PC-3 (cell line): Measurements from ENCODE around the gene HDAC4. TPM values are rescaled to one million over a fixed set of nuclear protein-coding genes. Genes with fewer than 3 reads are reported as not detected.

Experiments
- ATAC-seq: fragments of 200-7000 bp; cut with Tn5 transposase; 2 replicates; pipeline ENCODE4 v1.9.1; 2020; ENCODE audit warnings: mild to moderate bottlenecking, moderate library complexity
- BruUV-seq: library from RNA; stranded (reverse); fragments of 400-500 nt; replicated peaks from 2 replicates; lab custom pipeline; 2021; lab: Mats Ljungman, UMichigan
- CTCF ChIA-PET: fragments of 300-600 bp; sonication (Branson Sonifier 250); formaldehyde crosslinking; loops from one replicate; lab custom pipeline; 2022; ENCODE audit warnings: antibody characterized with exemption; lab: Charles Lee
- POLR2A ChIA-PET: fragments of 300-600 bp; sonication (Branson Sonifier 250); formaldehyde crosslinking; loops from one replicate; lab custom pipeline; 2022; ENCODE audit warnings: antibody characterized with exemption; ENCODE audit not compliant: unreplicated experiment; lab: Charles Lee
- DNase-seq: peaks from one replicate; pipeline ENCODE4 v3.0.0-alpha.2; 2015
- H2AFZ ChIP-seq: fragments of 300-600 bp; sonication (generic); 2 replicates; pipeline ENCODE4 v1.6.0; 2016; ENCODE audit warnings: antibody characterized with exemption, low read length
- H3F3A ChIP-seq: fragments of 300-600 bp; sonication (generic); one replicate; pipeline ENCODE4 v1.6.0; 2017; ENCODE audit warnings: antibody characterized with exemption, low read length, control low read depth, mild to moderate bottlenecking; ENCODE audit not compliant: unreplicated experiment
- H3K27ac ChIP-seq: fragments of 300-600 bp; sonication (generic); 2 replicates; pipeline ENCODE4 v1.5.1; 2016; ENCODE audit warnings: mild to moderate bottlenecking, low read length
- H3K27me3 ChIP-seq: fragments of 300-600 bp; sonication (generic); 2 replicates; pipeline ENCODE4 v1.6.1; 2016; ENCODE audit warnings: low read length, mixed read lengths
- H3K36me3 ChIP-seq: fragments of 300-600 bp; sonication (generic); 2 replicates; pipeline ENCODE4 v1.6.1; 2016; ENCODE audit warnings: low read depth, mixed run types, low read length, mixed read lengths
- H3K4me1 ChIP-seq: fragments of 300-600 bp; sonication (generic); 2 replicates; pipeline ENCODE4 v1.5.1; 2016; ENCODE audit warnings: low read length; ENCODE audit not compliant: insufficient read depth
- H3K4me2 ChIP-seq: fragments of 300-600 bp; sonication (generic); 2 replicates; pipeline ENCODE4 v1.6.0; 2016; ENCODE audit warnings: low read length
- H3K4me3 ChIP-seq: fragments of 300-600 bp; sonication (generic); 2 replicates; pipeline ENCODE4 v1.5.1; 2016; ENCODE audit warnings: mild to moderate bottlenecking, low read length, mixed read lengths
- H3K79me2 ChIP-seq: fragments of 300-600 bp; sonication (generic); 2 replicates; pipeline ENCODE4 v1.6.1; 2017; ENCODE audit warnings: low read length, mixed read lengths
- H3K9ac ChIP-seq: fragments of 300-600 bp; sonication (generic); 2 replicates; pipeline ENCODE4 v1.6.0; 2016; ENCODE audit warnings: mild to moderate bottlenecking, low read length
- H3K9me2 ChIP-seq: fragments of 300-600 bp; sonication (generic); replicated peaks from 2 replicates; pipeline ENCODE4 v1.6.1; 2016; ENCODE audit warnings: mixed run types, low read length, mixed read lengths
- H3K9me3 ChIP-seq: fragments of 300-600 bp; sonication (generic); 2 replicates; pipeline ENCODE4 v1.6.1; 2016; ENCODE audit warnings: low read length, mixed read lengths
- H4K20me1 ChIP-seq: fragments of 300-600 bp; sonication (generic); 2 replicates; pipeline ENCODE4 v1.6.1; 2016; ENCODE audit warnings: low read length, mixed read lengths
- CTCF ChIP-seq: fragments of 300-600 bp; sonication (generic); conservative IDR thresholded peaks from 2 replicates; pipeline ENCODE4 v1.5.1; 2017; ENCODE audit warnings: antibody characterized with exemption, low read depth, mild to moderate bottlenecking, low read length
- EZH2 ChIP-seq: fragments of 300-600 bp; sonication (generic); IDR thresholded peaks from one replicate; pipeline ENCODE4 v1.6.1; 2017; ENCODE audit warnings: antibody characterized with exemption, mild to moderate bottlenecking, low read length; ENCODE audit not compliant: unreplicated experiment
- EZH2phosphoT487 ChIP-seq: fragments of 300-600 bp; sonication (generic); IDR thresholded peaks from 2 replicates; pipeline ENCODE4 v1.6.1; 2018; ENCODE audit warnings: mild to moderate bottlenecking, antibody characterized with exemption, low read length, borderline replicate concordance
- intact Hi-C: fragments of 100-400 bp; cut with micrococcal nuclease; formaldehyde crosslinking; loops from 2 replicates; pipeline ENCODE4 v1.9.0; 2023
- total RNA-seq: library from RNA; depleted of rRNA; stranded (reverse); fragments of >200 nt; gene quantifications from 2 replicates; pipeline ENCODE4 v1.2.3, GENCODE V29; 2014

The HDAC4 gene
- total RNA-seq, 1 experiment from 2014 or later, result 8.5 TPM

GRCh38 chr2:239355139-239355538 is 45.7 kb downstream of the HDAC4 start:
- Histone ChIP-seq H3K79me2 (no peaks in the 10 kb centered on the region), H2AFZ (no peak overlapping the region), H3K27me3 (no peaks in the 10 kb centered on the region), H3K4me2 (no peak overlapping the region), H4K20me1 (no peaks in the 10 kb centered on the region), H3K27ac (no peak overlapping the region), H3K9me2 (no peaks in the 10 kb centered on the region), H3K4me1 (no peaks in the 10 kb centered on the region), H3K4me3 (no peak overlapping the region), H3K9me3 (no peaks in the 10 kb centered on the region), H3K9ac (no peak overlapping the region), H3K36me3 (peaks cover 3% of the 10 kb centered on the region; the same call in 1 of the 2 replicates), H3F3A (no peaks in the 10 kb centered on the region)
- CTCF ChIA-PET, result no interaction called here
- no peak for DNase-seq
- BruUV-seq, result no TSS peak
- no peak for ATAC-seq
- no peak for TF ChIP-seq CTCF
- TF ChIP-seq EZH2phosphoT487, result no peak
- TF ChIP-seq EZH2, result no peak
- intact Hi-C loops, result no loop called here
- POLR2A ChIA-PET, result no interaction called here

- Histone ChIP-seq H3K9me3 (no peaks in the 10 kb centered on the region), H3K4me2 (no peak overlapping the region), H3K4me3 (no peak overlapping the region), H3K4me1 (no peaks in the 10 kb centered on the region), H3K9ac (no peak overlapping the region), H3K27ac (no peak overlapping the region), H4K20me1 (no peaks in the 10 kb centered on the region), H3K79me2 (no peaks in the 10 kb centered on the region), H3F3A (no peaks in the 10 kb centered on the region), H2AFZ (no peak overlapping the region), H3K27me3 (no peaks in the 10 kb centered on the region), H3K9me2 (no peaks in the 10 kb centered on the region), H3K36me3 (peaks cover 3% of the 10 kb centered on the region; the same call in 1 of the 2 replicates)
- ATAC-seq (no peak), DNase-seq (no peak)
- POLR2A ChIA-PET, result no interaction called here
- CTCF ChIA-PET, result no interaction called here
- BruUV-seq, result no TSS peak
- TF ChIP-seq EZH2phosphoT487 (no peak), EZH2 (no peak), CTCF (no peak)
- intact Hi-C loops, result no loop called here
These were observed 46.1 kb downstream of the HDAC4 start for GRCh38 chr2:239354791-239355136.

GRCh38 chr2:239354132-239354790 is 46.6 kb downstream of the HDAC4 start:
- CTCF ChIA-PET, result no interaction called here
- H3K9ac ChIP-seq, result no peak overlapping the region
- no peaks in the 10 kb centered on the region for H3F3A ChIP-seq
- H3K9me2 ChIP-seq, result no peaks in the 10 kb centered on the region
- TF ChIP-seq EZH2 (no peak), EZH2phosphoT487 (no peak), CTCF (no peak)
- H3K9me3 ChIP-seq, result no peaks in the 10 kb centered on the region
- no peak for ATAC-seq
- H3K4me3 ChIP-seq, result no peak overlapping the region
- H4K20me1 ChIP-seq, result no peaks in the 10 kb centered on the region
- no peak overlapping the region for H3K4me2 ChIP-seq
- POLR2A ChIA-PET, result no interaction called here
- BruUV-seq, result no TSS peak
- H3K27ac ChIP-seq, result no peak overlapping the region
- H3K36me3 ChIP-seq, result peaks cover 3% of the 10 kb centered on the region; the same call in 1 of the 2 replicates
- DNase-seq, result no peak
- H3K79me2 ChIP-seq, result no peaks in the 10 kb centered on the region
- no peaks in the 10 kb centered on the region for H3K27me3 ChIP-seq
- intact Hi-C loops, result no loop called here
- H3K4me1 ChIP-seq, result no peaks in the 10 kb centered on the region
- H2AFZ ChIP-seq, result no peak overlapping the region
